IMR-90 (cell line): ENCODE results near the gene USP28. TPM values are rescaled to one million over a fixed set of nuclear protein-coding genes. Genes with fewer than 3 reads are reported as not detected.

ENCODE experiments used
- ATAC-seq: fragments of 200-7000 bp; cut with Tn5 transposase; 2 replicates; pipeline ENCODE4 v1.9.1; 2020; ENCODE audit warnings: low read depth, mild to moderate bottlenecking, moderate library complexity
- BruUV-seq: library from RNA; stranded (reverse); fragments of 400-500 nt; replicated peaks from 2 replicates; lab custom pipeline; 2021; lab: Mats Ljungman, UMichigan
- CTCF ChIA-PET: fragments of 300-600 bp; formaldehyde crosslinking; extraction: SDS; loops from one replicate; lab custom pipeline; 2021; ENCODE audit warnings: antibody characterized with exemption; lab: Yijun Ruan, JAX
- POLR2A ChIA-PET: fragments of 300-600 bp; sonication (Branson Sonifier 250); formaldehyde crosslinking; loops from one replicate; lab custom pipeline; 2022; ENCODE audit warnings: antibody characterized with exemption; ENCODE audit not compliant: unreplicated experiment; lab: Charles Lee
- DNase-seq: peaks from one replicate; pipeline ENCODE4 v3.0.0; 2013
- H2AFZ ChIP-seq: replicated peaks from 2 replicates; pipeline ENCODE3; 2013; ENCODE audit warnings: low read length, mild to moderate bottlenecking; ENCODE audit not compliant: poor library complexity
- H2AK5ac ChIP-seq: 2 replicates; pipeline ENCODE4 v1.6.1; 2013; ENCODE audit warnings: low read depth, low read length, inconsistent platforms
- H2AK9ac ChIP-seq: replicated peaks from 2 replicates; pipeline ENCODE3; 2013; ENCODE audit warnings: mild to moderate bottlenecking, low read depth, low read length, moderate library complexity; ENCODE audit not compliant: poor library complexity
- H2BK120ac ChIP-seq: 2 replicates; pipeline ENCODE4 v1.6.1; 2013; ENCODE audit warnings: low read depth, low read length, inconsistent platforms
- H2BK15ac ChIP-seq: 3 replicates; pipeline ENCODE4 v1.6.1; 2013; ENCODE audit warnings: low read depth, low read length, inconsistent platforms
- H2BK20ac ChIP-seq: 2 replicates; pipeline ENCODE4 v1.6.1; 2013; ENCODE audit warnings: low read depth, mild to moderate bottlenecking, inconsistent platforms, low read length, moderate library complexity
- H2BK5ac ChIP-seq: 2 replicates; pipeline ENCODE4 v1.6.1; 2013; ENCODE audit warnings: mild to moderate bottlenecking, low read depth, low read length, inconsistent platforms; ENCODE audit not compliant: poor library complexity, severe bottlenecking
- H3K14ac ChIP-seq: replicated peaks from 2 replicates; pipeline ENCODE4 v1.6.1; 2013; ENCODE audit warnings: low read depth, low read length, inconsistent platforms
- H3K18ac ChIP-seq: 2 replicates; pipeline ENCODE4 v1.6.1; 2013; ENCODE audit warnings: low read depth, low read length, control low read depth
- H3K23ac ChIP-seq: 2 replicates; pipeline ENCODE4 v1.6.1; 2013; ENCODE audit warnings: low read depth, low read length, inconsistent platforms
- H3K27ac ChIP-seq: 2 replicates; pipeline ENCODE4 v1.5.1; 2013; ENCODE audit warnings: mild to moderate bottlenecking, control low read depth, low read length; ENCODE audit not compliant: insufficient read depth
- H3K27me3 ChIP-seq: 2 replicates; pipeline ENCODE4 v1.6.1; 2013; ENCODE audit warnings: low read length; ENCODE audit not compliant: control insufficient read depth, insufficient read depth
- H3K36me3 ChIP-seq: 2 replicates; pipeline ENCODE4 v1.6.1; 2013; ENCODE audit warnings: low read length, mixed read lengths; ENCODE audit not compliant: control insufficient read depth, insufficient read depth
- H3K4ac ChIP-seq: 2 replicates; pipeline ENCODE4 v1.6.1; 2013; ENCODE audit warnings: low read depth, low read length, inconsistent platforms
- H3K4me1 ChIP-seq: 2 replicates; pipeline ENCODE4 v1.6.1; 2013; ENCODE audit warnings: low read length, mixed read lengths; ENCODE audit not compliant: control insufficient read depth, insufficient read depth
- H3K4me2 ChIP-seq: 2 replicates; pipeline ENCODE4 v1.6.1; 2013; ENCODE audit warnings: low read depth, mild to moderate bottlenecking, control low read depth, low read length, moderate library complexity
- H3K4me3 ChIP-seq: 2 replicates; pipeline ENCODE4 v1.5.1; 2013; ENCODE audit warnings: low read depth, mild to moderate bottlenecking, control low read depth, low read length, moderate library complexity; ENCODE audit not compliant: insufficient read depth
- H3K56ac ChIP-seq: 2 replicates; pipeline ENCODE4 v1.6.1; 2013; ENCODE audit warnings: low read length, inconsistent platforms; ENCODE audit not compliant: insufficient read depth; ENCODE audit errors: extremely low read depth
- H3K79me1 ChIP-seq, 2 experiments: 2 replicates each; pipeline ENCODE4 v1.6.1; 2013; ENCODE audit warnings: low read length in 2 of 2, inconsistent platforms in 1 of 2, low read depth in 1 of 2
- H3K9ac ChIP-seq: 2 replicates; pipeline ENCODE4 v1.6.1; 2013; ENCODE audit warnings: low read depth, low read length, control low read depth
- H3K9me1 ChIP-seq: 2 replicates; pipeline ENCODE4 v1.6.1; 2013; ENCODE audit warnings: low read length, inconsistent platforms; ENCODE audit not compliant: insufficient read depth
- H3K9me3 ChIP-seq: 2 replicates; pipeline ENCODE4 v1.6.1; 2013; ENCODE audit warnings: low read length; ENCODE audit not compliant: control insufficient read depth, insufficient read depth
- H4K20me1 ChIP-seq: 2 replicates; pipeline ENCODE4 v1.6.1; 2013; ENCODE audit warnings: low read length, inconsistent platforms; ENCODE audit not compliant: insufficient read depth
- H4K5ac ChIP-seq: 2 replicates; pipeline ENCODE4 v1.6.1; 2013; ENCODE audit warnings: mild to moderate bottlenecking, low read depth, low read length, control low read depth
- H4K8ac ChIP-seq, 2 experiments: 2 replicates each; pipeline ENCODE4 v1.6.1; 2013; ENCODE audit warnings: low read depth in 2 of 2, low read length in 2 of 2, control low read depth in 1 of 2, inconsistent platforms in 1 of 2
- H4K91ac ChIP-seq: 2 replicates; pipeline ENCODE4 v1.6.1; 2013; ENCODE audit warnings: low read depth, low read length, inconsistent platforms; ENCODE audit not compliant: insufficient read depth
- FOS ChIP-seq: fragments of 150-350 bp; IDR thresholded peaks from 2 replicates; pipeline ENCODE4 v1.6.1; 2016; ENCODE audit warnings: low read depth, low read length
- NFE2L2 ChIP-seq: fragments of 150-350 bp; IDR thresholded peaks from 2 replicates; pipeline ENCODE4 v1.6.1; 2016; ENCODE audit warnings: low read depth, mild to moderate bottlenecking, low read length
- WGBS, 2 experiments: methylation state at CpG; one replicate each; pipeline versions ENCODE4 v1.1.5 to v1.1.7; 2013; ENCODE audit warnings: missing lambda C conversion rate in 2 of 2; ENCODE audit not compliant: insufficient read length in 1 of 2; ENCODE audit errors: extremely low coverage in 2 of 2; 5-methylcytosine and 5-hydroxymethylcytosine counted together
- dilution Hi-C: fragments of 300-500 bp; cut with HindIII; formaldehyde crosslinking; loops from one replicate; pipeline ENCODE4 v1.14.3; 2018; ENCODE audit warnings: low sequenced_read_pairs; ENCODE audit not compliant: unreplicated experiment
- in situ Hi-C: fragments of 300-500 bp; cut with MboI; formaldehyde crosslinking; loops from 3 replicates; pipeline ENCODE4 v1.14.3; 2019; ENCODE audit warnings: low sequenced_read_pairs, inconsistent platforms, mixed read lengths
- intact Hi-C: fragments of 100-400 bp; cut with micrococcal nuclease; formaldehyde crosslinking; loops from 2 replicates; pipeline ENCODE4 v1.10.0; 2022
- polyA plus RNA-seq, 3 experiments: library from polyadenylated mRNA; depleted of rRNA; stranded (reverse); fragments of >200 nt; gene quantifications; 2 replicates each; pipeline ENCODE4 v1.2.3, GENCODE V29; 2012; ENCODE audit warnings: low replicate concordance in 1 of 3
- total RNA-seq: library from RNA; depleted of rRNA; stranded (reverse); fragments of >200 nt; gene quantifications from 2 replicates; pipeline ENCODE4 v1.2.3, GENCODE V29; 2012
- TF ChIP-seq, protein P1 (sequence below): fragments of 150-350 bp; IDR thresholded peaks from 2 replicates; pipeline ENCODE4 v1.6.1; 2017; ENCODE audit warnings: mild to moderate bottlenecking, antibody characterized with exemption, low read length, low read depth

The USP28 gene
- total and polyA plus RNA-seq, 2 of the 4 experiments (the other 2 are of a cell fraction), result 17.0 to 36.0 TPM

DNA sequence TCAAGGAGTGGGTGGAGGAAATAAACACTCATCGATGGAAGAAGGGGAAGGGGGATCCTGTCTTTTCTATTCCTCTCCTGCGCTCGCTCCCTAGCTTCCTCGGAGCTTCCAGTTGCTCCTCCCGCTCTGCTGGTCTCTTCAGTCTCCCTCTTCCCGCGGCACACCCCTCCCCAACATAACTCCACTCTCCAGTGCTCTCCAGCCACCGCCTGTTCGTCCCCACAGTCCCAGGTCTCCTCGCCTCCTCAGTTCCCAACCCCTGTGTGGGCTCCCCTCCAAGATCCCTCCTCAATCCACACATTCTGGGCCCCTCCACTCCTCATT is 102.3 kb downstream of the USP28 start:
- ChIA-PET POLR2A (no interaction called here), CTCF (interaction anchor here (0.8 to 1.2 kb wide), 2 partner anchors 27 to 1521 kb away, joined by 3 to 4 read pairs; no protein-coding TSS in a partner anchor)
- Histone ChIP-seq H3K23ac (peak overlapping the region; percentile 39; the same call in 1 of the 2 replicates), H2AK5ac (no peak overlapping the region), H4K5ac (no peak overlapping the region), H2BK120ac (no peak overlapping the region), H3K4ac (peak overlapping the region; percentile 75), H4K20me1 (no peaks in the 10 kb centered on the region), H2BK5ac (no peak overlapping the region), H3K27ac (peak overlapping the region; percentile 72), H4K91ac (no peak overlapping the region), H2AK9ac (peak overlapping the region; percentile 94), H3K36me3 (no peaks in the 10 kb centered on the region; the same call in 1 of the 2 replicates), H2BK20ac (no peak overlapping the region), H3K9me1 (no peaks in the 10 kb centered on the region), H3K9me3 (no peaks in the 10 kb centered on the region), H4K8ac (peak overlapping the region; percentile 45 to 76; a peak in 2 of 4 replicates), H3K9ac (peak overlapping the region; percentile 90), H3K4me3 (peak overlapping the region; percentile 90), H2BK15ac (no peak overlapping the region), H3K18ac (no peak overlapping the region), H3K27me3 (peaks cover 3% of the 10 kb centered on the region), H3K56ac (peak overlapping the region; percentile 54), H3K4me1 (peaks cover 2% of the 10 kb centered on the region; the same call in 1 of the 2 replicates), H2AFZ (peak overlapping the region; percentile 98), H3K4me2 (peak overlapping the region; percentile 90), H3K79me1 (peaks cover 10 to 23% of the 10 kb centered on the region in 2 experiments), H3K14ac (peak overlapping the region; percentile 85; the same call in 1 of the 2 replicates)
- ATAC-seq (peak; percentile 52), DNase-seq (peak; percentile 25)
- intact Hi-C loops, result loop anchor here (1.0 kb wide), 1 partner anchor 489 kb away; no protein-coding TSS in a partner anchor
- BruUV-seq, result no TSS peak
- 0% methylated on average over 5 of the region's 10 CpGs; no CpG with 5 or more reads in 1 of the 2 experiments for WGBS, 2 experiments
- in situ Hi-C loops, result no loop called here
- no peak for TF ChIP-seq NFE2L2
- TF ChIP-seq, protein P1, sequence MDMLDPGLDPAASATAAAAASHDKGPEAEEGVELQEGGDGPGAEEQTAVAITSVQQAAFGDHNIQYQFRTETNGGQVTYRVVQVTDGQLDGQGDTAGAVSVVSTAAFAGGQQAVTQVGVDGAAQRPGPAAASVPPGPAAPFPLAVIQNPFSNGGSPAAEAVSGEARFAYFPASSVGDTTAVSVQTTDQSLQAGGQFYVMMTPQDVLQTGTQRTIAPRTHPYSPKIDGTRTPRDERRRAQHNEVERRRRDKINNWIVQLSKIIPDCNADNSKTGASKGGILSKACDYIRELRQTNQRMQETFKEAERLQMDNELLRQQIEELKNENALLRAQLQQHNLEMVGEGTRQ, result no peak
- TF ChIP-seq FOS, result no peak
- dilution Hi-C loops, result no loop called here
